ENCODE results near the gene ZNF792.
"Not testable (repeated sequence)": the region's sequence is repeated elsewhere in the genome, so short reads cannot be mapped to it uniquely, and the experiment has no call there.

Gene ZNF792

GRCh38 chr19:34970185-34970780, 6.3 kb upstream of the ZNF792 start:
- not testable (repeated sequence) for DNase-seq

DNA sequence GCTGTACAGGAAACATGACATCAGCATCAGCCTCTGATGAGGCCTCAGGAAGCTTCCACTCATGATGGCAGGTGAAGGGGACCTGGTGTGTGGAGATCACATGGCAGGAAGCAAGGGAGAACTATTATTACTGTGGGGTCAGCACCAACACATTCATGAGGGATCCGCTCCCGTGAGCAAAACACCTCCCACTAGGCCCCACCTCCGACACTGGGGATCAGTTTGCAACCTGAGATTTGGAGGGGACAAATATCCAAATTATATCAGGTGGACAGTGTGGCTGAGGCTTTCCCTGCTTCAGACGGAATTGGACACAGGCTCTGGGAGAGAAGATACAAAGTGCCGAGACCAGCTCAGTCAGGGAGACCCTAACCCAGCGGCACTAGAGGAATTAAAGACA, 5.7 kb upstream of the ZNF792 start:
- DNase-seq: no peak

DNA sequence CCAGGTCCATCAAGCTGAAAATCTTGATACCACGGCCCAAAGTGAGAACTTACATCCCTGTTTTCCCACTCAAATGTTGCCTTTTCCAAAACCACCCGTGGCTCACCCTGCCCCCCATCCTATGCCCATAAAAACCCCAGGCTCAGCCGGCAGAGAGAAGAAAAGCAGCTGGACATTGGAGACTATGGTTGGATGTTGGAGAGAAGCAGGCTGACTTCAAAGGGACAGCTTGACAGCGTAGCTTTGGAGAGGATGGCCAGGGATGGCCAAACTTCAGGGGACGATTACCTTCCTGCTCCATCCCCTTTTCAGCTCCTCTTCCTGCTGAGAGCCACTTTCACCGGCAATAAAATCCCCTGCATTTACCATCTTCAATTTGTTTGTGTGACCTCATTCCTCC, 3.5 kb upstream of the ZNF792 start:
- no peak for DNase-seq

- DNase-seq: not testable (repeated sequence)
These were observed 1.5 kb upstream of the ZNF792 start for GRCh38 chr19:34965505-34965904.

DNA sequence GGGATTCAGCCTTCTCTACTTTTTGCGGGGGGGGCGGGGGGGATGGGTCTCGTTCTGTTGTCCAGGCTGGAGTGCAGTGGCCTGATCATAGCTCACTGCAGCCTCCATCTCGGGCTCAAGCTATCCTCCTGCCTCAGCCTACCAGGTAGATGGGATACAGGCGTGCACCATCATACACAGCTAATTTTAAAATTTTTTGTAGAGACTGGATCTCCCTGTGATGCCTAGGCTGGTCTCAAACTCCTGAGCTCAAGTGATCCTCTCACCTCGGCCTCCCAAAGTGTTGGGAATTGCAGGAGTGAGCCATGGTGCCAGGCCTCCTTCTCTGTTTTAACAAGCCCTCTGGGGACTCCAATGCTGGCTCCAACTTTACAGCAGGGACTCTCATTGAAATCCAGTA, 569 bp upstream of the ZNF792 start:
- no peak for DNase-seq

- DNase-seq: peak in 1 of 6 experiments; percentile 36
These were observed 1.1 kb downstream of the ZNF792 start for GRCh38 chr19:34962687-34963572.

DNA sequence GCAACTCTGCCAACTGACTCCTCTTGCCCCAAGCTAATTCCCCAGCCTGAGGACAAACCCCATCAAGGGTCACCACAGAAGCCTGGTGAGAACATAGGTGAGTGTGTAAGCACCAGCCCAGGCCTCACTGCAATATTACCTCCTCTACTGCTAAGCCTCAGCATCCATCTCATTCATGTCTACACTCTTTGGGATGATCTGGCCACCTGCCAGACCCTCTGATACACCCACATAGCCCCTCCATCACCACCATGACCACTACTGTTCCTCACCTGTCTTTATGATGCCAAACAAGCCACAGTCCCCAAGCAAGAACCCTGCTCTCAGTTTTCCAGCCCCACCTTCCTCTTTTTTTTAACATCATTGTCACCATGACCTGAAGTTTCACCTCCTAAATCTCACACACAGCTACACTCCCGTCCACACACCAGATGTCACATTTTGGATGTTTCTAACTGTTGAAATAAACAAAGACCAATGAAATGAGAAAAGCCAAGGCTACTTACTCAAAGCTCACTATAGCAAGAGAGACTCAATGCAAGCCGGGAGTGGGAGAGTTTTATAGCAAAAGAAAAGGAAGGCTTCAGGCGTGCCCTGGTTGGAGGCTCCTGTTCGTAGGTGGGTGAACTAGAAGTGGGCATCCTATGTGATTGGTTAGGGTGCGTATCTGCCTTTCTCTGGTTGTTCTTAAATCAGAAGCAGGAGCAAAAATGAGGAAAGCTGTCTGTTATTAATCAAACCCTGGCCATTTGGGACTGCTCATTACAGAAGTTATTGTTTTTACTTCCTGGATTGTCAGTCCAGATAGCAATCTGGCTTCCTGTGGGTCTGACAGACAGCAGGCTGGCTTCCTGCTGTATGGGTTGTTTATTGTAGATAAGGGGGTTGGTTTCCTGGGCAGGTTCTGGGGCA, 2.0 kb downstream of the ZNF792 start:
- DNase-seq: peak in 3 of 6 experiments; percentile 8 to 26 (median 8)

DNA sequence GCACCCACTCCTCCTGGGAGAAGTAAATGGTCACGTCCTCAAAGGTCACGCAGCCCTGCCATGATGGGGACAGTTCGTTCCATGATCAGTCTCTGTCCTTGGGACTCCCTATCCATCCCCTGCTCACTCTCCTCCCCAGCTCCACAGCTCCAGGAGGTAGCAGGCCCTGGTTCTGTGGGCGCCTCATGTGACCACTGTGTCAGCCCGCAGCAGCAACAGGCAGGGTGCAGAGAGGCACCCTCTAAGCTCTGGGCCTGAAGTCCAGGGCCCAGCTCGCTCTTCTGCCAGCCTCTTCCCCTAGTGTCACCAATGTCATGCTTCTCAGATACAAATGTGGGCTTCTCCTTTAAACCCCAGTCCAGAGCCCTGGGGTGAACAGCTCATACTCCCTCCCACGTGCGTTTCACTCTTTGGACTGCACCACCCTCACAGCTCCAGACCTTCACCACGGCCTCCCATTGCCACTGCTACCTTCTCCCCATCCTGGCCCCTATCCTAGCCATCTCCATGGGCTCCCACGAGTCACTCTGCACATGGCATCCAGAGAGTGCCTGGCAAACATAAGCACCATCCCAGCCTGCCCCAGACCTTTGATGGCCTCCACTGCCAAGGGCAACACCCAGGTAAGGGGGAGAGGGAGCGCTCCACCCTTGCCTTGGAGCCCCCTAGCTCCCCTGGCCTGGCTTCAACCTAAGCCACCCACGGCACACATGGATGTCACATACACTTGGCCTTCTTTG, 2.9 kb downstream of the ZNF792 start:
- no peak for DNase-seq

DNA sequence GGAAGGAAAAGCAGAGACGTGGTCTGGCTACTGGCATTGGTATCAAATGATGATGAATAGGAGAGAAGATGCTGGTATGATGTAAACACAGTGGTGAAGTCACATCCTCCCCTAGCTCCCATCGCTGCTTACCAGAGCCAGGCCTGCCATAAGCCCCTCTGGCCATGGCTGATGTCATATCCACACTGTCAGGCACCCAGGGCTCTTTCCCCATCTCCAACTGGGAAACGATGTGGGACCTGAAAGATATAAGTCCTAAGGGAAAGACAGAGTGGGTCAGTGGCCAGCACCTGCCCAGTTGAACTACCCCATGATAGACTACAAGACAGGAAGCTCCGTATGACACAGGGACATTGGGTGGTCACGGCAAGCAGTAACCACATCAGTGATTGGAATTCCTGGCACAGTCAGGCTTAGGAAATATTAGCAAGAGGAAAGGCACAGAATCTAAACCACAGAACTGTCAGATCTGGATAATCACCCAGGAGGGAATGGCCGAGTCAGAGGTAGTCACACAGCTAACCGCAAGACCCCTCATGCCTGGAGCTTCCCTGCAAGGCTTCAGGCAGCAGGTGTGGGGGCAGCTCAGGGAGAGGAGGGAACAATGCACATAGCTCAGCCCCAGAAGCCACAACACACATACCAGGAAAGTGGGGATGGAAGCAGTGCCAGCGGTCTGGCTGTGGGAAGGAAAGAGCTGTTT, 3.8 kb downstream of the ZNF792 start:
- no peak for DNase-seq

- no peak for DNase-seq
These were observed 5.0 kb downstream of the ZNF792 start for GRCh38 chr19:34959021-34959420.

DNA sequence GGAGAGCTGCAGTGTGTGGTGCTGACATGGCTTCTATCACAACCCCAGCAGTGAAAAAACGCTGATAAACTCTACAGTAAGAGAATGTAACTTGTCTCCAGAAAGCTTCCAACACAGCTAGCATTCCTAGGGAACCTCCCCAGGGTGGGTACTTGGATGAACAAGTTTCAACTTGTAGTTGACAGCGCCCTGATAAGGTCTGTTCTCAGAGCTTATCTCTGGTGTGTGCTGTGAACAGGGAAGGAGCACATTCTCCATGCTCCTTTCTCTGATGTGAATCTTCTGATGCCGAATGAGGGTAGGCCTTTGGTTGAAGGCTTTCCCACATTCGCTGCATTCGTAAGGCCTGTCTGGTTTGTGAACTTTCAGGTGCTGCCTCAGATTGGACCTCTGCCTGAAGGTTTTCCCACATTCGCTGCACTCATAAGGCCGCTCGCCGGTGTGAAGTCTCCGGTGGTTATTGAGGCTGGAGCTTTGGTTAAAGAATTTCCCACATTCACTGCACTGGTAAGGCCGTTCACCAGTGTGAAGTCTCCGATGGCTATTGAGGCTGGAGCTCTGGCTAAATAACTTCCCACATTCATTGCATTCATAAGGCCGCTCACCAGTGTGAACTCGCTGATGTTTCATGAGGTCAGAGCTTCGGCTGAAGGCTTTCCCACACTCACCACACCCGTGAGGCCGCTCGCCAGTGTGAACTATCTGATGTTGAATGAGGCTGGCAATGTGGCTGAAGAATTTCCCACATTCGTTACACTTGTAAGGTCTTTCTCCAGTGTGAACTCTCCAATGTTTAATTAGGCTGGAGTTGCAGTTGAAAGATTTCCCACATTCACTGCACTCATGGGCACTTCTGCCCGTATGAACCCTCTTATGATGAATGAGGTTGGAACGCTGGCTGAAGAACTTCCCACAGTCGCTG, 5.9 kb downstream of the ZNF792 start:
- peak in 1 of 6 experiments; percentile 6 for DNase-seq

- DNase-seq: no peak
These were observed 10.9 kb downstream of the ZNF792 start for GRCh38 chr19:34953092-34953491.

DNA sequence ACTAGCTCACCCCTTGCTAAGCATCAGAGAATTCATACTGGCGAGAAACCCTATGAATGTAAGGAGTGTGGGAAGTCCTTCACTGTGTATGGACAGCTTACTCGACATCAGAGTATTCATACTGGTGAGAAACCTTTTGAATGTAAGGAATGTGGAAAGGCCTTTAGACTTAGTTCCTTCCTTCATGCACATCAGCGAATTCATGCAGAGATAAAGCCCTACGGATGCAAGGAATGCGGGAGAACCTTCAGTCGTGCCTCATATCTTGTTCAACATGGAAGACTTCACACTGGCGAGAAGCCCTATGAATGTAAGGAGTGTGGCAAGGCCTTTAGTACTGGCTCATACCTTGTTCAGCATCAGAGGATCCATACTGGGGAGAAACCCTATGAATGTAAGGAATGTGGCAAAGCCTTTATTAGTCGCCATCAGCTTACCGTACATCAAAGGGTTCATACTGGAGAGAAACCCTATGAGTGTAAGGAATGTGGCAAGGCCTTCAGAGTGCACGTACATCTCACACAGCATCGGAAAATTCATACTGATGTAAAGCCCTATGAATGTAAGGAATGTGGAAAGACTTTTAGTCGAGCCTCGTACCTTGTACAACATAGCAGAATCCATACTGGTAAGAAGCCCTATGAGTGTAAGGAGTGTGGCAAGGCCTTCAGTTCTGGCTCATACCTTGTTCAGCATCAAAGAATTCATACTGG, 20.0 kb downstream of the ZNF792 start:
- no peak for DNase-seq

GRCh38 chr19:34938886-34939285, 25.1 kb downstream of the ZNF792 start:
- no peak for DNase-seq

GRCh38 chr19:34936184-34936583, 27.8 kb downstream of the ZNF792 start:
- DNase-seq: no peak

GRCh38 chr19:34932494-34932893, 31.5 kb downstream of the ZNF792 start:
- DNase-seq: no peak

DNA sequence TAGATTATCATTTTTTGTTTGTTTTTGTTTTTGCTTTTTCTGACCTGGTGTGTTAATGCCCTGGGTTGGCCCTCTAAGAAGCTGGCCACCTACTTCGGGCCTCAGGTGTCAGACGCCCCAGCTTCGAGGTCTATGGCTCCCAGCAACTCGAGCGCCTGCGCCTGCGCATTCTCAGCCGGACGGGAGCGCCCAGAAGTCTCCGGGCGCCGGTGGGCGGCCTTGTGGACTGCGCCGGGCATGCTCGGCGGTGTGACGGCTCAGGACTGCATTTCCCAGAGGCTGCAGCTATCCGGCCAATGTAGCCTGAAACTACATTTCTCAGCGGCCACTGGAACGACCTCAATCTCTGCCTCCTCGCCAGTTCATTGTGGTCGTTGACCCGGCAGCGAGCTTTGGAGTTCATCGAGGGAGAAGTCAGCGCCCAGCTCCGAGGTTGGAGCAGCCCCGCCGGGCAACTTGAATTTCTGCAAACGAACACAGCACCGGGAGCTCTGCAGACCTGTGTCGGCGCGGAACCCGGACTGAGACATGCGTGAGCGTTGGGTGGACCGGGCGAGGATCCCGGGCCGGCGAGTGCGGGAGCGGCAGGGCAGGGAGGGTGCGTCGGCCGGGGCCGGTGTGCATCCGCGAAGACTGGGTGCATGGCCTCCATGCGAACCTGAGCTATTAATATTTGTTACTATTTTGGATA, 37.2 kb downstream of the ZNF792 start, which contains the start of gene ZNF30:
Gene ZNF30 (plus strand): TSS at position 219 of the 691 bp plus-strand sequence. CDS start 3,045 bp downstream, outside the sequence.
- DNase-seq: peak; percentile 44 to 74 (median 58)

DNA sequence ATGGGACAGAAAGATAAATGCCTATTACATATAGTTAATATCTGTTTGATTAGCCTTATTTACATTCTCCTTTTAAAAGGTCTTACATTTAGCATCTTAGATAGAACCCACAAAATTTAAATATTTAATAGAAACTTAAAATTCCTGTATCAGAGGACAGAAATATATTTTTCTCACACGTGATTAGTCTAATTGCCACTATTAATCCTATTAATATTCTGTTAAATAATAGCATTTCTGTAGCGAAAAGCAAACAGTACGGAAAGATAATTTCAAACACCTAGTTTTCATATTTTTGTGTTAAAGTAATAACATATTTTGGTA, 37.7 kb downstream of the ZNF792 start:
- DNase-seq: no peak

GRCh38 chr19:34925278-34925855, 38.7 kb downstream of the ZNF792 start:
- DNase-seq: no peak
